HG03457 (cell line): ENCODE measurements around the gene PJA1.

Source experiments
- ATAC-seq: cut with Tn5 transposase; IDR thresholded peaks from one replicate; pipeline ENCODE4 v1.9.1; 2021; ENCODE audit warnings: moderate number of reproducible peaks; ENCODE audit not compliant: unreplicated experiment

Gene PJA1

GRCh38 chrX:69170319-69170718, 5.1 kb upstream of the PJA1 start:
- ATAC-seq = no peak

GRCh38 chrX:69163936-69164741, 1.1 kb downstream of the PJA1 start:
- no peak for ATAC-seq

- ATAC-seq = no peak
Measured at GRCh38 chrX:69162361-69162865, 2.8 kb downstream of the PJA1 start.

- no peak for ATAC-seq
Measured at GRCh38 chrX:69161786-69162349, 3.4 kb downstream of the PJA1 start.

- no peak for ATAC-seq
Measured at GRCh38 chrX:69161371-69161770, 3.9 kb downstream of the PJA1 start.

GRCh38 chrX:69158166-69158980, 6.9 kb downstream of the PJA1 start:
- ATAC-seq = no peak

GRCh38 chrX:69156638-69157037, 8.6 kb downstream of the PJA1 start:
- no peak for ATAC-seq

- ATAC-seq = no peak
Measured at GRCh38 chrX:69155786-69156520, 9.3 kb downstream of the PJA1 start.

GRCh38 chrX:69154051-69154450, 11.2 kb downstream of the PJA1 start:
- ATAC-seq = no peak

- ATAC-seq = no peak
Measured at GRCh38 chrX:69153060-69153730, 12.1 kb downstream of the PJA1 start.

- no peak for ATAC-seq
Measured at GRCh38 chrX:69152417-69152841, 12.8 kb downstream of the PJA1 start.

- no peak for ATAC-seq
Measured at GRCh38 chrX:69151866-69152284, 13.4 kb downstream of the PJA1 start.

- no peak for ATAC-seq
Measured at GRCh38 chrX:69150281-69150960, 14.8 kb downstream of the PJA1 start.

GRCh38 chrX:69149466-69150280, 15.6 kb downstream of the PJA1 start:
- no peak for ATAC-seq

GRCh38 chrX:69148946-69149345, 16.3 kb downstream of the PJA1 start:
- ATAC-seq = no peak

- no peak for ATAC-seq
Measured at GRCh38 chrX:69146739-69147138, 18.5 kb downstream of the PJA1 start.

GRCh38 chrX:69145714-69146113, 19.5 kb downstream of the PJA1 start:
- ATAC-seq = no peak

- ATAC-seq = no peak
Measured at GRCh38 chrX:69144838-69145680, 20.2 kb downstream of the PJA1 start.
